MM.1S (cell line): ENCODE measurements around the gene RUBCN.

Experiments used
- EZH2phosphoT487 ChIP-seq: fragments of 300-600 bp; sonication (generic); IDR thresholded peaks from 2 replicates; pipeline ENCODE4 v1.6.1; 2018; ENCODE audit warnings: antibody characterized with exemption, low read length
- TF ChIP-seq, protein P1 (sequence below): fragments of 300-600 bp; sonication (generic); IDR thresholded peaks from 2 replicates; pipeline ENCODE4 v1.5.1; 2016; ENCODE audit warnings: antibody characterized with exemption, low read length, mixed read lengths

DNA sequence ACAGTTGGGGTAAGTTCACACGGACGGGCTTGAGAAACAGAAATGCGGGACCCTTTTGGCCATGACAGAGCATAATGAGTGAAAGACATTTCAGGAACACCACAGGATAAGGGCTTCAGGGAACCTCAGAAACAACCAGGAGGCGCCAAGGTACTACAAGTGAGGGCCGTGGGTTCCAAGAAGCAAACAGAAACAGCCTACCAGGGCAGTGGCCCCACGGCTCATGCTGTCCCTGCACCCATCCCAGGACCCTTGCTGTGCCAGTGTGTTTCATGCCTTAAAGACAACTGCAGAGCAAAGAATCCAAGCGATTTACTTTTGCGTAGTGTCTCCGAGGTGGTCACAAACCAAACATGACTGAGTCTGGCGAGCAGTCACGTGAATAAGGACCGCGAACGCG lies 54.0 kb downstream of the RUBCN start:
- TF ChIP-seq, protein P1, sequence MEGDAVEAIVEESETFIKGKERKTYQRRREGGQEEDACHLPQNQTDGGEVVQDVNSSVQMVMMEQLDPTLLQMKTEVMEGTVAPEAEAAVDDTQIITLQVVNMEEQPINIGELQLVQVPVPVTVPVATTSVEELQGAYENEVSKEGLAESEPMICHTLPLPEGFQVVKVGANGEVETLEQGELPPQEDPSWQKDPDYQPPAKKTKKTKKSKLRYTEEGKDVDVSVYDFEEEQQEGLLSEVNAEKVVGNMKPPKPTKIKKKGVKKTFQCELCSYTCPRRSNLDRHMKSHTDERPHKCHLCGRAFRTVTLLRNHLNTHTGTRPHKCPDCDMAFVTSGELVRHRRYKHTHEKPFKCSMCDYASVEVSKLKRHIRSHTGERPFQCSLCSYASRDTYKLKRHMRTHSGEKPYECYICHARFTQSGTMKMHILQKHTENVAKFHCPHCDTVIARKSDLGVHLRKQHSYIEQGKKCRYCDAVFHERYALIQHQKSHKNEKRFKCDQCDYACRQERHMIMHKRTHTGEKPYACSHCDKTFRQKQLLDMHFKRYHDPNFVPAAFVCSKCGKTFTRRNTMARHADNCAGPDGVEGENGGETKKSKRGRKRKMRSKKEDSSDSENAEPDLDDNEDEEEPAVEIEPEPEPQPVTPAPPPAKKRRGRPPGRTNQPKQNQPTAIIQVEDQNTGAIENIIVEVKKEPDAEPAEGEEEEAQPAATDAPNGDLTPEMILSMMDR: no peak
- no peak for TF ChIP-seq EZH2phosphoT487
